ENCODE results near the gene PDE7B. TPM values are rescaled to one million over a fixed set of nuclear protein-coding genes. Genes with fewer than 3 reads are reported as not detected.

Gene PDE7B
- total and polyA plus RNA-seq, 2 donors (not counting 1 experiment from before 2014, with no cell fraction given) = 7.9 to 21.5 TPM

GRCh38 chr6:135866445-135867123, 15.1 kb downstream of the PDE7B start:
- H3K36me3 ChIP-seq (ENCODE audit: control insufficient read depth, insufficient read depth, low read length) = no peaks in the 10 kb centered on the region
- H3K27ac ChIP-seq (ENCODE audit: insufficient read depth, low read length) = no peak overlapping the region
- H2AFZ ChIP-seq (ENCODE audit: low read length) = peak overlapping the region; percentile 60
- H3K4me3 ChIP-seq (replicated peaks in 1 of 4; ENCODE audit: control extremely low read depth in 1 of 4, insufficient read depth in 1 of 4, low read depth in 3 of 4, low read length in 4 of 4) = peak overlapping the region in 1 of 4 experiments; percentile 52
- no peak overlapping the region for H3K9ac ChIP-seq (ENCODE audit: insufficient read depth, low read length)
- H3K79me2 ChIP-seq (ENCODE audit: control insufficient read depth, insufficient read depth, low read length) = no peaks in the 10 kb centered on the region
- H3K9me3 ChIP-seq (ENCODE audit: control insufficient read depth, insufficient read depth, low read depth, low read length) = no peaks in the 10 kb centered on the region
- TF ChIP-seq CTCF (conservative IDR thresholded peaks at IDR 0.05 in 1 of 2, IDR thresholded peaks at IDR 0.05 in 1 of 2; ENCODE audit: low read depth in 1 of 2, low read length in 2 of 2) = no peak
- TF ChIP-seq EZH2 (IDR thresholded peaks at IDR 0.05; ENCODE audit: low read length, missing control alignments) = no peak
- DNase-seq (ENCODE audit: low read depth in 2 of 2) = peak in 1 of 2 donors; percentile 21
- peaks cover 2% of the 10 kb centered on the region for H3K4me1 ChIP-seq (ENCODE audit: control insufficient read depth, extremely low read depth, insufficient read depth, low read length)
- H4K20me1 ChIP-seq (ENCODE audit: control insufficient read depth, extremely low read depth, insufficient read depth, low read length) = no peaks in the 10 kb centered on the region
- H3K27me3 ChIP-seq (ENCODE audit: control insufficient read depth, insufficient read depth, low read length) = no peaks in the 10 kb centered on the region
- peak overlapping the region; percentile 40 for H3K4me2 ChIP-seq (ENCODE audit: extremely low read depth, insufficient read depth, low read length)

GRCh38 chr6:135867332-135867731, 15.8 kb downstream of the PDE7B start:
- Histone ChIP-seq H3K9me3 (ENCODE audit: control insufficient read depth, insufficient read depth, low read depth, low read length) (no peaks in the 10 kb centered on the region), H3K4me2 (ENCODE audit: extremely low read depth, insufficient read depth, low read length) (no peak overlapping the region), H3K4me3 (replicated peaks in 1 of 4; ENCODE audit: control extremely low read depth in 1 of 4, insufficient read depth in 1 of 4, low read depth in 3 of 4, low read length in 4 of 4) (no peak overlapping the region), H4K20me1 (ENCODE audit: control insufficient read depth, extremely low read depth, insufficient read depth, low read length) (no peaks in the 10 kb centered on the region), H3K4me1 (ENCODE audit: control insufficient read depth, extremely low read depth, insufficient read depth, low read length) (peaks cover 3% of the 10 kb centered on the region), H3K9ac (ENCODE audit: insufficient read depth, low read length) (no peak overlapping the region), H3K27me3 (ENCODE audit: control insufficient read depth, insufficient read depth, low read length) (no peaks in the 10 kb centered on the region), H3K79me2 (ENCODE audit: control insufficient read depth, insufficient read depth, low read length) (no peaks in the 10 kb centered on the region), H2AFZ (ENCODE audit: low read length) (no peak overlapping the region), H3K36me3 (ENCODE audit: control insufficient read depth, insufficient read depth, low read length) (no peaks in the 10 kb centered on the region), H3K27ac (ENCODE audit: insufficient read depth, low read length) (no peak overlapping the region)
- TF ChIP-seq CTCF (conservative IDR thresholded peaks at IDR 0.05 in 1 of 2, IDR thresholded peaks at IDR 0.05 in 1 of 2; ENCODE audit: low read depth in 1 of 2, low read length in 2 of 2) (no peak), EZH2 (IDR thresholded peaks at IDR 0.05; ENCODE audit: low read length, missing control alignments) (no peak)
- DNase-seq (ENCODE audit: low read depth in 2 of 2) = no peak

GRCh38 chr6:135869857-135870256, 18.4 kb downstream of the PDE7B start:
- no peak overlapping the region for H3K4me3 ChIP-seq (replicated peaks in 1 of 4; ENCODE audit: control extremely low read depth in 1 of 4, insufficient read depth in 1 of 4, low read depth in 3 of 4, low read length in 4 of 4)
- no peak overlapping the region for H2AFZ ChIP-seq (ENCODE audit: low read length)
- no peak overlapping the region for H3K27ac ChIP-seq (ENCODE audit: insufficient read depth, low read length)
- H3K36me3 ChIP-seq (ENCODE audit: control insufficient read depth, insufficient read depth, low read length) = no peaks in the 10 kb centered on the region
- no peak for TF ChIP-seq EZH2 (IDR thresholded peaks at IDR 0.05; ENCODE audit: low read length, missing control alignments)
- TF ChIP-seq CTCF (conservative IDR thresholded peaks at IDR 0.05 in 1 of 2, IDR thresholded peaks at IDR 0.05 in 1 of 2; ENCODE audit: low read depth in 1 of 2, low read length in 2 of 2) = no peak
- H3K27me3 ChIP-seq (ENCODE audit: control insufficient read depth, insufficient read depth, low read length) = no peaks in the 10 kb centered on the region
- no peaks in the 10 kb centered on the region for H3K9me3 ChIP-seq (ENCODE audit: control insufficient read depth, insufficient read depth, low read depth, low read length)
- H3K79me2 ChIP-seq (ENCODE audit: control insufficient read depth, insufficient read depth, low read length) = no peaks in the 10 kb centered on the region
- H3K9ac ChIP-seq (ENCODE audit: insufficient read depth, low read length) = no peak overlapping the region
- peaks cover 3% of the 10 kb centered on the region for H3K4me1 ChIP-seq (ENCODE audit: control insufficient read depth, extremely low read depth, insufficient read depth, low read length)
- H3K4me2 ChIP-seq (ENCODE audit: extremely low read depth, insufficient read depth, low read length) = no peak overlapping the region
- H4K20me1 ChIP-seq (ENCODE audit: control insufficient read depth, extremely low read depth, insufficient read depth, low read length) = no peaks in the 10 kb centered on the region
- DNase-seq (ENCODE audit: low read depth in 2 of 2) = peak in 1 of 2 donors; percentile 26

Measured in fibroblast of lung (primary cell).